Fibroblast of lung (primary cell): Measurements from ENCODE around the gene AURKB.

Experiments
- EZH2 ChIP-seq: IDR thresholded peaks from 2 replicates; pipeline ENCODE4 v1.5.1; 2012; ENCODE audit warnings: low read length, control low read depth, mild to moderate bottlenecking; ENCODE audit errors: missing control alignments
- TF ChIP-seq, protein P1 (sequence below), 2 donors: IDR thresholded peaks in 1 of 2; conservative IDR thresholded peaks in 1 of 2; 1 replicate in 1 of 2; 2 replicates in 1 of 2; pipeline ENCODE4 v1.5.1; 2011 to 2012; ENCODE audit warnings: low read length in 2 of 2, control low read depth in 1 of 2, inconsistent platforms in 1 of 2, low read depth in 1 of 2, mild to moderate bottlenecking in 1 of 2

DNA sequence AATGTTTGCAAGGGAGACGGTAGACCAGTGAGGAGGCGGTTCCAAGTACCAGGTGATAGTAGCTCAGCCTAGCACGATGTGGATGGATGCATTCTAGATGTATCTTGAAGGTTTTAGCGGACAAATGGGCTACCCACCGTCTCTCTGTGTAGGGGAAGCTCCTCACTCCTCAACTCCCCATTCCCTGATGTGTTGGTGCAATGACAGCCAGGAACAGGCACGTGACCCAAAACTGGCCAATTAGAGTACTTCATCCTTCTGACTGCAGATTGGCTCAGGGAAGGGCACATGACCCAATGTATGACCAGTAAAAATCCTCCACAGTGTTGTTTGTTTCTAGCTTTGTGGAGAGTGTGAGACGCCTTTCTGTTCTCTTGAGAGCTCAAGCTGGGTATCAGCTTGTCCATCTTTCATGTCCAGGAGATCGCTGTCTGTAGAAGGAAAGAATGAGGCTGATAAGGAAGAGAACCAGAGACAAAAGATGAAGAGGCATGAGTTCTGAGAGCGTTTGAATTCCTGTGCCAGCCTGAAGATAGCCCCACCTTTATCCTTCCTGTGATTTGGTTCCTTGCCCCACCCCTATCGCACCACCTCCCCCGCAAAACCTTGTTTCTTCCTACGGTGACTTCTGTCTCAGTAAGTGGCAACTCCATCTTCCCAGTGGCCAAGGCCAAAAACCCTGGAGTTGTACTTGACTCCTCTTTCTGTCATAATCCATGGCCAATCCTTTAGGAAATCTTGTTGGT, 18.1 kb downstream of the AURKB start:
- no peak for TF ChIP-seq EZH2
- TF ChIP-seq, protein P1, sequence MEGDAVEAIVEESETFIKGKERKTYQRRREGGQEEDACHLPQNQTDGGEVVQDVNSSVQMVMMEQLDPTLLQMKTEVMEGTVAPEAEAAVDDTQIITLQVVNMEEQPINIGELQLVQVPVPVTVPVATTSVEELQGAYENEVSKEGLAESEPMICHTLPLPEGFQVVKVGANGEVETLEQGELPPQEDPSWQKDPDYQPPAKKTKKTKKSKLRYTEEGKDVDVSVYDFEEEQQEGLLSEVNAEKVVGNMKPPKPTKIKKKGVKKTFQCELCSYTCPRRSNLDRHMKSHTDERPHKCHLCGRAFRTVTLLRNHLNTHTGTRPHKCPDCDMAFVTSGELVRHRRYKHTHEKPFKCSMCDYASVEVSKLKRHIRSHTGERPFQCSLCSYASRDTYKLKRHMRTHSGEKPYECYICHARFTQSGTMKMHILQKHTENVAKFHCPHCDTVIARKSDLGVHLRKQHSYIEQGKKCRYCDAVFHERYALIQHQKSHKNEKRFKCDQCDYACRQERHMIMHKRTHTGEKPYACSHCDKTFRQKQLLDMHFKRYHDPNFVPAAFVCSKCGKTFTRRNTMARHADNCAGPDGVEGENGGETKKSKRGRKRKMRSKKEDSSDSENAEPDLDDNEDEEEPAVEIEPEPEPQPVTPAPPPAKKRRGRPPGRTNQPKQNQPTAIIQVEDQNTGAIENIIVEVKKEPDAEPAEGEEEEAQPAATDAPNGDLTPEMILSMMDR (conservative IDR thresholded peaks at IDR 0.05 in 1 of 2, IDR thresholded peaks at IDR 0.05 in 1 of 2; ENCODE audit: low read depth in 1 of 2, low read length in 2 of 2) = no peak
